COR-L47 (cell line): ENCODE data around the gene ERO1A.

Experiments used
- DNase-seq: peaks from one replicate; lab custom pipeline; 2025; lab: John Stamatoyannopoulos, UW

Gene ERO1A

DNA sequence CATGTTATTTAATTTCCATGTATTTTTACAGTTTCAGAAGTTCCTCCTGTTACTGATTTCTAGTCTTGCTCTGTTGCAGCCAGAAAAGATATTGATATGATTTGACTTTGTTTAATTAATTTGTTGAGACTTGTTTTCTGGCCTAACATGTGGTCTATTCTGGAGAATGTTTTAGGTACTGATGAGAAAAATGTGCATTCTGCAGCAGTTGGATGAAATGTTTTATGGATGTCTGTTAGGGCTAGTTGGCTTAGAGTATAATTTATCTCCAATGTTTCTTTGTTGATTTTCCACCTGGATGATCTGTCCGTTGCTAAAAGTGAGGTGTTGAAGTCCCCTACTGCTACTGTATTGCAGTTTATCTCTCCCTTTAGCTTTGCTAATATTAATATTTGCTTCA lies 88.3 kb downstream of the ERO1A start:
- DNase-seq, result no peak

DNA sequence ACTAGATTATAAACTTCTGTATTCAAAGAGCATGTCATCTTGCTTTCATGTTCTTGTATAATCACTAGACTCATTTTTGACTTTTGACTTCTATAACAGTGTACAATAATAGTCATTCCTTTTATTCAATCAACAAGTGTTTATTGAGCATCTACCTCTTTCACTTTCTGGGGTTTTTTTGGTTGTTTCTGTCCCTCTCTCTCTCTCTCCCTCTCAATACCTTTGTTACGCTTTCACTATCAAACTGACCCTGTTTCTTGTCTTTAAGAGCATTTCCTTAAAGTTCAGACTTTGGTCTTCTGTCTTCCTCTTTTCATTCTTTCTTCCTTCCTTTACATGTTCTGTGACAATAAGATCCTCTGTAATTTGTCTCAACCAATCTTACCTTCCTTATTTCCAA lies 93.2 kb downstream of the ERO1A start:
- no peak for DNase-seq

DNA sequence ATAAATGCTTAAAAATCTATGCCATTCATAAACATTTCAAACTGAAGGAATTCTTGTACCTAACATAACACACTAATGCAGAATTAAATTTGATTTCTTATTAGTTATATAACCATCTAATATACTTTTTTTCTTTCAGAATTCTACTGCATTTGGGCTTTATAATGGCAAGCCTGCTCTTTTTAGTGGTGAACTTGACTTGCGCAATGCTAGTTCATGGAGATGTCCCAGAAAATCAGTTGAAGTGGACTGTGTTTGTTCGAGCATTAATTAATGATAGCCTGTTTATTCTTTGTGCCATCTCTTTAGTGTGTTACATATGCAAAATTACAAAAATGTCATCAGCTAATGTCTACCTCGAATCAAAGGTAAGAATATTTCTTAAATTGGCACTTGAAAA lies 95.4 kb downstream of the ERO1A start:
- no peak for DNase-seq

DNA sequence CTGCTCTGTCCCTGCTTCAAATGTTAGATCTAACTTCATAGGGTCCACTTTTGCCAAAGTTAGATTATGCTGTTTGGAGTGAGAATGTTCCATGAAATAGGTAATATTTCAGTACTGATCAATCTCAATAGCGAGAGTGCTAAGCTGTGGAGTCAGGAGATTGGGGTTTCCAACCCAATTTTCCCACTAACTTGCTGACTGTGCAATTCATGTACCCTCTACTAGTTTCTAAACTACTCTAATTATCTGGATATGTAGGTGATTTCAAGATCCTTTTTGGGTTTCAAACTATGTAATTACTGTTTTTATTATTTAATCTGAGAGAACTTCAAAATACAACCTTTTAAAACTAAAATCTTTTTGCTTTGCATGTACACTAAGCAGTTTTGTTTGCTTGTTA lies 96.8 kb downstream of the ERO1A start:
- no peak for DNase-seq

DNA sequence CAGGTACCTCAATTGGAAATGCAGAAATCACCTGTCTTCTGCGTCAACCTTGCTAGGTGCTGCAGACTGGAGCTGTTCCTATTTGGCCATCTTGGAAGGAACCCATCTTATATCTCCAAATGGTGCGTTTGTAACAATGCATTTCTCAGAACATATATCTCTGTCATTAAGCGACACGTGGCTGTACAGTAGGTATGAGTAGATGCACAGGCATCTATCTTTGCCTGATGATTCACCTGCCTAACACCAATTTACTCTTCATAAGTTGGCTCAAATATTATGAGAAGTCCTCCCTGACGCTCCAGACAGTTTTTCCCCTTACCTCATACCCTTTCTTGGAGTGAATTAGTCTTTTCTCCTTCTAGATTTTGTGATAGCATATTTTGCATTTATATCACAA lies 98.5 kb downstream of the ERO1A start:
- DNase-seq, result no peak

DNA sequence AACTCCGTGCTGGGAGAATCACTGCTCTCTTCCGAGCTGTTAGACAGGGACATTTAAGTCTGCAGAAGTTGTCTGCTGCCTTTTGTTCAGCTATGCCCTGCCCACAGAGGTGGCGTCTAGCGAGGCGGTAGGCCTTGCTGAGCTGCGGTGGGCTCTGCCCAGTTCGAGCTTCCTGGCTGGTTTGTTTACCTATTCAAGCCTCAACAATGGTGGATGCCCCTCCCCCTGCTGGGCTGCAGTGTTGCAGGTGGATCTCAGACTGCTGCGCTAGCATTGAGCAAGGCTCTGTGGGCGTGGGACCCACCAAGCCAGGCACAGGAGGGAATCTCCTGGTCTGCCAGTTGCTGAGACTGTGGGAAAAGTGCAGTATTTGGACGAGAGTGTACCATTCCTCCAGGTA lies 99.0 kb downstream of the ERO1A start:
- DNase-seq, result peak; percentile 47

DNA sequence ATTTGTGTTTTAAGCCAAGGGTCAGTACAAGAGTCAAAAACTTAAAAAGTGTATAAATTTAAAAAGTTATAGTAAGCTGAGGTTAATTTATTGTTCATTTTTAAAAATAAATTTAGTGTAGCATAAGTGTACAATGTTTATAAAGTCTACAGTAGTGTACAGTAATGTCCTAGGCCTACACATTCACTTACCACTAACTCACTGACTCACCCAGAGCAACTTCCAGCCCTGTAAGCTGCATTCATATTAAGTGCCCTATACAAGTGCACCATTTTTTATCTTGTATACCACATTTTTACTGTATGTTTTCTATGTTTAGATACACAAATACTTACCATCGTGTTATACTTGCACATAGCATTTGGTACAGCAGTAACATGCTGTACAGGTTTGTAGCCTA lies 105.0 kb downstream of the ERO1A start:
- no peak for DNase-seq
